ENCODE measurements around the gene MEI1.

MEI1 gene

GRCh38 chr22:41799486-41800347 is 100.4 kb downstream of the MEI1 start:
- no peak for DNase-seq

GRCh38 chr22:41800348-41801146 is 101.2 kb downstream of the MEI1 start, which contains the start of gene CCDC134:
Gene CCDC134 (plus strand): TSS chr22:41800679. CDS start chr22:41808891, 8,212 bp downstream.
- DNase-seq, result peak; percentile 61

GRCh38 chr22:41801147-41801819 is 102.0 kb downstream of the MEI1 start:
- DNase-seq, result no peak

- no peak for DNase-seq
These were observed 102.6 kb downstream of the MEI1 start for GRCh38 chr22:41801886-41802285.

GRCh38 chr22:41805639-41806038 is 106.3 kb downstream of the MEI1 start:
- no peak for DNase-seq

- DNase-seq, result no peak
These were observed 109.1 kb downstream of the MEI1 start for GRCh38 chr22:41808400-41808799.

- no peak for DNase-seq
These were observed 110.7 kb downstream of the MEI1 start for GRCh38 chr22:41810022-41810421.

GRCh38 chr22:41812805-41813545 is 113.7 kb downstream of the MEI1 start:
- no peak for DNase-seq

- no peak for DNase-seq
These were observed 114.6 kb downstream of the MEI1 start for GRCh38 chr22:41813726-41814410.

- no peak for DNase-seq
These were observed 116.4 kb downstream of the MEI1 start for GRCh38 chr22:41815716-41816115.

- no peak for DNase-seq
These were observed 116.9 kb downstream of the MEI1 start for GRCh38 chr22:41816241-41816640.

- DNase-seq, result no peak
These were observed 117.6 kb downstream of the MEI1 start for GRCh38 chr22:41816871-41817270.

- no peak for DNase-seq
These were observed 118.7 kb downstream of the MEI1 start for GRCh38 chr22:41818011-41818410.

GRCh38 chr22:41818596-41818995 is 119.3 kb downstream of the MEI1 start:
- no peak for DNase-seq

- DNase-seq, result no peak
These were observed 120.0 kb downstream of the MEI1 start for GRCh38 chr22:41819257-41819656.

GRCh38 chr22:41820447-41820846 is 121.1 kb downstream of the MEI1 start:
- DNase-seq, result no peak

GRCh38 chr22:41821471-41822316 is 122.4 kb downstream of the MEI1 start:
- DNase-seq, result no peak

- DNase-seq, result peak; percentile 30
These were observed 123.2 kb downstream of the MEI1 start for GRCh38 chr22:41822317-41823057.

- DNase-seq, result no peak
These were observed 124.5 kb downstream of the MEI1 start for GRCh38 chr22:41823797-41824196.

- no peak for DNase-seq
These were observed 126.1 kb downstream of the MEI1 start for GRCh38 chr22:41825376-41825775.

Data from DMS79 treated with DMSO at 0.1 percent for 48 hours (cell line).